CD4-positive, alpha-beta T cell treated with Interleukin-4 for 1 hour (primary cell): ENCODE results near the gene CTXND2.
"Not testable (repeated sequence)": the region's sequence is repeated elsewhere in the genome, so short reads cannot be mapped to it uniquely, and the experiment has no call there.

Experiments
- DNase-seq, 2 donors: peaks; one replicate each; pipeline ENCODE4 v3.0.0-alpha.2; 2020 to 2022

CTXND2 gene

DNA sequence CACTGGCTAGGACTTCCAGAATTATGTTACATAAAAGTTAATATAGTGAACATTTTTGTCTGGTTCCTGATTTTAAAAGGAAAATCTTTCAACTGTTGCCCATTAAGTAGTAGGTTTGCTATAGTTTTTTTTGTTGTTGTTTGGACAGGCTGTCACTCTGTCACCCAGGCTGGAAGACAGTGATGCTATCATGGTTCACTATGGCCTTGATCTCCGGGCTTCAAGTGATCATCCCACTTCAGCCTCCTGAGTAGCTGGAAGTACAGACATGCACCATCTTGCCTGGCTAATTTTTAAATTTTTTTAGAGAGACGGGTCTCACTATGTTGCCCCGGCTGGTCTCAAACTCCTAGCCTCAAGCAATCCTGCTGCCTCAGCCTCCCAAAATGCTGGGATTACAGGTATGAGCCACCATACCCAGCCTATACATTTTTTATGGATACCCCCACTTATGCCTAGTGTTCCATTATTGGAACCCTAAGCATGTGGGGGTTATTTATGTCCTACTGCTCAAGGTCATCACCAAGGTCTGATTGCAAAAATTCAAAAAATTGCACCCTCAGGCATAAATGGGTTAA, 6.5 kb downstream of the CTXND2 start:
- DNase-seq = no peak

DNA sequence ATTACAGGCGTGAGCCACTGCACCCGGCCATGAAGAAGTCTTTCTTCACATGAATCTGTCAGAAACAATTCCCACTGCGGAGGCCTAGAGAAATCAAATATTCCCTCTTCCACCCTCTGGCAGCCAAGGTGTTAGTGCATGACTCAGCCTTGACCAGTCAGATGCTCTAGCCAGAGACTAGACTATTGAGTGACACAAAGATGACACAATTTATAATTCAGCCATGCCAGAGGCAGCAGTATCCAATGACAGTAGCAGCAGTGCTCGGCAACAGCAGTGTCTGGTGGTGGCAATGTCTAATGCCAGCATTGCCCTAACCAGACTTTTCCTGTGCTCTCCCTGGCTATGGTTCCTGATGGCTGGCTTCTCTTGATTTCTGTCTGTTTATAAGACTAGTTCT, 8.7 kb downstream of the CTXND2 start:
- DNase-seq = no peak

DNA sequence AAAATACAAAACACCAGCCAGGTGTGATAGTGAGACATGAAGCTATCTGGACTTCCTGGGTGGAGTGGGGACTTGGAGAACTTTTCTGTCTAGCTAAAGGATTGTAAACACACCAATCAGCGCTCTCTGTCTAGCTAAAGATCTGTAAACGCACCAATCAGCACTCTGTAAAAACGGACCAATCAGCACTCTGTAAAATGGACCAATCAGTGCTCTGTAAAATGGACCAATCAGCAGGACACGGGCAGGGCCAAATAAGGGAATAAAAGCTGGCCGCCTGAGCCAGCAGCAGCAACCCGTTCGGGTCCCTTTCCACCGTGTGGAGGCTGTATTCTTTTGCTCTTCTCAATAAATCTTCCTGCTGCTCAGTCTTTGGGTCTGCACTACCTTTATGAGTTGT, 12.9 kb downstream of the CTXND2 start:
- not testable (repeated sequence) for DNase-seq

DNA sequence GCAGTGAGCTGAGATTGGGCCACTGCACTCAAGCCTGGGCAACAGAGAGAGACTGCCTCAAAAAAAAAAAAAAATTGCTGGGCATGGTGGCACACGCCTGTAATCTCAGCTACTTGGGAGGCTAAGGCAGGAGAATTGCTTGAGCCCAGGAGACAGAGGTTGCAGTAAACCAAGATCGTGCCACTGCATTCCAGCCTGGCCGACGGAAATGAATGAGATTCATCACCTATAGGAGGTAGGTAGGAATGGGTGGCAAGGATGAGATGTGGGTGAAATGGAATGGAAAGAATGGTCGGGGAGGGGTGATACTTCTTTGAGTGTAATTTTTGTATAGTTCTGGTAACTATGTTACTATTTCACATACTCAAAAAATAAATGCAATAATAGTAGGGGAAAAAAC, 15.4 kb downstream of the CTXND2 start:
- DNase-seq = no peak

DNA sequence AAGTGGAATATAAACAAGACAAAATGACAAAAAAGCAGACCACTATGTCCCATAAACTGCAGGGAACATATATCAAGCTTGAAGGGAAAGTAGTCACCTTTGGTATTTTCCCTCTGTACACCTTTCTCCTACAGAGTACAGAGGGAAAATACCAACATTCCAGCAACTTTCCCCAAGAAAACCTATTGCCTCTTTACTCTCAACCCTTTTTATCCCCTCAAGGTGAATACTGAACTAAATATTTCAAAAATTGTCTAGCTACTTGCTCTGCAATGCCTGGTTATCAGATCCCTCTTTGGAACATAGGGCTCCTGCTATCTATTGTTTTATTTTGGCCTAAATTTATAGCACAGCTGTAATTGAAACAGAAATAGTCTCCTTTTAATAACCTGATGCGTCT, 15.8 kb downstream of the CTXND2 start:
- no peak for DNase-seq

DNA sequence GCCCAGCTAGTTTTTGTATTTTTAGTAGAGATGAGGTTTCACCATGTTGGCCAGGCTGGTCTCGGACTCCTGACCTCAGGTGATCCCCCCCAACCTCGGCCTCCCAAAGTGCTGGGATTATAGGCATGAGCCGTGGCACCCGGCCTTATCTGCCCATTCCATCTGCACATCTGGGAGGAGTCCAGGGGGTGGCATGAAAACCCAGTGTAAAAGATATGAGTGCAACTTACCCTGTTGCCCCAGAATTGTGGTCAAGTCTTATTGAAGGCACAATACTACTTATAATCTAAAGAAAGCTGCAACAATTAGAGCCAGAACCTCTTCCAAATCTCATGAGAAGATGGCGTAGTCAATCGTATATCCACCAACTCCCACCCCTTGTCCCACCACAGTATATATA, 18.4 kb downstream of the CTXND2 start:
- no peak for DNase-seq

DNA sequence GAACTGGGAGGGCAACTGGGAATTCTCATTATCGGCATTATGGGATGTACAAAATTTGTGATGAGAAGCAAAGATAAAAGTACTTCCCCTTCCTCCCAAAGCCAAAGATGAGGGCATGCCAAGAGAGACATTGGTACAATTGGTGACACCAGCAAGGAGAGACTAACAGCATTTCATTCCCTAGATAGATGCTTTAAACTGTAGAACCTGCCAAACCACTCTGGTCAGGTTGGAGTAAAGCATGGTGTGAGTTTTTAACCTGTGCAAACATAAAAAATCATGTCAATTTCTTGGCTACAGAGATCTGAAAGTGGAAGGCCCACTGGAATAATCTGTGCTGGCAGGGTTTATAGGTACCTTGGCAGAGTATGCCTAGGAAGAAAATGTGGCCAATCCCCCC, 19.4 kb downstream of the CTXND2 start:
- DNase-seq = no peak

DNA sequence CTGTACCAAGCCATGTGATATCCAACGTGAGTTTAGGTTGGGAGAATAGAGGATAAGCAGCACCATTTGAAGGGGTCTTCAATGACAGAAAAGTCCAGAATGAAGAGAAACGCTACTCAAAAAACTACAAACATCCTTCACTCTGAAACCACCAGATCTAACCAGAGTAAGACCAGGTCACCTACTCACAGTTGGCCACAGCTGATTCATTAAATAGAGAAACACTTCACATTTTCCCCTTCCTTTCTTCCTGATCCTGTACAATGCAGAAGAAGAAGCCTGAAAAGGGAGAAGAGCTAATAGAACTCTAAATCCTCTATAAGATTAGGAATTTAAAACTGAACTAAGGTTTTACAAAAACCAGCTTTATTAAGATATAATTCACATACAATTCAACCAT, 19.9 kb downstream of the CTXND2 start:
- no peak for DNase-seq

DNA sequence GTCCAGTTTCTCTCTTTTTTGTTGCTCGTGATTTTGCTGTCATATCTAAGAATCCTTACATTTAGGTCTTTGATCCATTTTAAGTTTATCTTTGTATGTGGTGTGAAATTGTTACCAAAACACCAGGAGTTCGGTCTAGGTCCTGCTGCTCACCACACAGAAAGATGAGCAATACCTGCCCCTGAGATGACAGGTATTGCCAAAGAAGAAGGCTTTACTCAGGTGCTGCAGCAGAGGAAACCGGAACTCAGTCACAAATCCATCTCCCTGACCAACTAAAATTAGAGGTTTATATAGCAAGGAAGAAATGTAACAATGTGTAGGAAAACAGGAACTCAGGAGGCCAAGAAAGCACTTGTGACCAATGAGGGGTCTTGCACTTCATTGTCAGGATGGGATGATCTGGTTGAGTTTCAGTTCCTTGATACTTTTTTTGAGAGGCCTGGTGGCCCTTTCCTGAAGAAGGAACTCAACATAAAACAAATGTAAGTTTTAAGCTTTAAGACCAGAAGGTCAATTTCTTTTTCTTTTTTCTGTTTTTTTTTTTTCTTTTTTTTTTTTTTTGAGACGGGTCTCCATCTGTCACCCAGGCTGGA, 22.7 kb downstream of the CTXND2 start:
- DNase-seq = no peak

DNA sequence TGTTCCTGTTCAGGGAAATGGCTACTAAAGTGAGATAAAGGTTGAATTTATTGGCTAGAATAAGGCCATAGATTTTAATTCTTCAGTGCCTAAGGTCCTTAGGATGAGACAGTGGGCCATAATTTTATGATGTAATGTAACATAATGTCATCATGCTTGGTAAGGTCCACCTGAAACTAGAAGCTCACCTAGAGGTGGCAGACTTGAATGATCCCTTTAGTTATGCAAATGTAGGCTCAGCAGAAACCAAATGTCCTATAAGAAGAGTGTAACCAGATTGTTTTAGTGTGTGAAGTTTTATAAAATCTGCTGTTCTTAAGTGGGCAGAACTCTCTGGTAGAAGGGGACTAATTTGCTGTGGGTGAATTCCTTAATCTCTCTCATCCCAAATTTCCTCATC, 25.7 kb downstream of the CTXND2 start:
- no peak for DNase-seq

DNA sequence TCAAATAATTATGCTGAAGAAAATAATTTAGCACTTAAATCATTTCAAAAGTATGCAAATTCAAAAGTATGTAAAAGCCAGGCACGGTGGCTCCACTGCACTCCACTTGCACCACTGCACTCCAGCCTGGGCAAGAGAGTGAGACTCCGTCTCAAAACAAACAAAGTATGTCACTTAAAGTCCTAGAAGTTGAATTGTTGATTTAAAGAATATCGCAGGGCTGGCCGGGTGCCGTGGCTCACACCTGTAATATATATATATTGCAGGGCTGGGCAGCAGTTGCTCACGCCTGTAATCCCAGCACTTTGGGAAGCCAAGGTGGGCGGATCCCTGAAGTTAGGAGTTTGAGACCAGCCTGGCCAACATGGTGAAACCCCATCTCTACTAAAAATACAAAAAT, 30.5 kb downstream of the CTXND2 start:
- DNase-seq = no peak

DNA sequence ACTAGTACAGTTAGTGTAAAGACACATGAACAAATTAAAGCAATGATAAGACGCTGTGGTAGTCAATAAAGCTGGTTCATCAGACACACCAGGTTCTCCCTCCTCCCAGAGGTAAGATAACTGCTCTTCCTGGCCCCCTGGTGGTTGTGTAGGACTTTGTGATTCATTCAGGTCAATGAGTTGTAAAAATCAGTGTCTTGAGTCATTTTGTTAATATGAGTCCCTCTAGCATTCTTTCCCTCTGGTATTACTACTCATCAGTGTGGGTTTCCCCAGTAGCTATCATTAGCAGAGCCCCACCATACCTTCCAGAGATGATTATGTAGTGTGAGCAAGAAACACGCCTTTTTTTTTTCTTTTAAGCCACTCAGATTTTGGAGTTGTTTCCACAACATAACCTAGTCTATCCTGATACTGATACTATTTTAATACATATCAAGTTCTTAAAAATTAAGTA, 35.6 kb downstream of the CTXND2 start:
- peak; percentile 79 to 82 for DNase-seq

DNA sequence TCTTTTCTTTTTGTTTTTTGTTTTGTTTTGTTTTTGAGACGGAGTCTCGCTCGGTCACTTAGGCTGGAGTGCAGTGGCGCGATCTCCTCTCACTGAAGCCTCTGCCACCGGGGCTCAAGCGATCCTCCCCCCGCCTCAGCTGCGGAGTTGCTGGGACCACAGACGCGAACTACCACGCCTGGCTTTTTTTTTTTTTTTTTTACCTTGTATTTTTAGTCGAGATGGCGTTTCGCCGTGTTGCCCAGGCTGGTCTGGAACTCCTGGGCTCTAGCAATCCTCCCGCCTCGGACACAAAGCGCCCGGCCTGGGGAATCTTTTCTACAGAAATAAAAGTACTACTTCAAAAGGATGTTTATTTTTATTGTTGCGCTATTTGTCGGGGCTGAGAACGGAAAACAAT, 38.1 kb downstream of the CTXND2 start:
- peak in 1 of 2 donors; percentile 14 for DNase-seq

DNA sequence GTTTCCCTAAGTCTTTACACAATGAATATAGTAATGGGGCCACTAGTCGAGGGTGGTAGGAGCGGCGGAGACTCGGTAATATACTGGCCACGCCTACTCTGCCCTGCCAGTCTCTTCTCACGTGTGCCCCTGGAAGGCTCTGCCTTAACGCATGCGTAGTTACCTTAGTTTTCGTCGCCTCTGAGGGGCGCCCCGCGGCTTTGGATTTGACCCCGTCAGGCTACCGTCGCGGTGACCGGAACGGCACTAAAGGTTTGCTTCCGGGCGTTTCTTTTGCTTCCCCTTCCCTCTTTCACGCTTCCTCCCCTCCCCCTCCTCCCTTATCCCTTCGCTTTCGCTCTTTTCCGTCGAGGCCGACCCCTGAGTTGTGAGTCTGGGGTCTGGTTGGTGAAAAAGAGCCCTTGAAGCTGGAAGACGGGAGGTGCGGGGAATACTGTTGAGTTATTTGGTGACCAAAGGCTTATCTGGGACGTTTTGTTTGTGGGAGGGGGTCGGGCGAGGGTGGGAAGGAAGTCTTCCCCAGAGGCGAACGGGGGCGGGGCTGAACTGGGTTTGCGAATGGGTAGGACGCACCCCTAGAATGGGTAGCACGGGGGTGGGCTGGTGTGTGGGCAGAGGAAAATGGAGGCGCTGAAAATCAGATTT, 39.3 kb downstream of the CTXND2 start, which contains the start of gene SETDB1:
SETDB1 (plus strand) TSS at position 267 of the 645 bp plus-strand sequence. CDS start 1,352 bp downstream, outside the sequence.
- DNase-seq = peak; percentile 97 to 98

DNA sequence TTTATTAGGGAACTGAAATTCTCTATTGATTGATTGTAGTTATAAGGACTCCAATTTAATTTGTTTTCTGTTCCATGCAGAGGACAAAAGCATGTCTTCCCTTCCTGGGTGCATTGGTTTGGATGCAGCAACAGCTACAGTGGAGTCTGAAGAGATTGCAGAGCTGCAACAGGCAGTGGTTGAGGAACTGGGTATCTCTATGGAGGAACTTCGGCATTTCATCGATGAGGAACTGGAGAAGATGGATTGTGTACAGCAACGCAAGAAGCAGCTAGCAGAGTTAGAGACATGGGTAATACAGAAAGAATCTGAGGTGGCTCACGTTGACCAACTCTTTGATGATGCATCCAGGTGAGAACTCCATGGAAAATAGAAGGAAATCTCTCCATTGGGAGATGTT, 40.7 kb downstream of the CTXND2 start:
- DNase-seq = no peak

DNA sequence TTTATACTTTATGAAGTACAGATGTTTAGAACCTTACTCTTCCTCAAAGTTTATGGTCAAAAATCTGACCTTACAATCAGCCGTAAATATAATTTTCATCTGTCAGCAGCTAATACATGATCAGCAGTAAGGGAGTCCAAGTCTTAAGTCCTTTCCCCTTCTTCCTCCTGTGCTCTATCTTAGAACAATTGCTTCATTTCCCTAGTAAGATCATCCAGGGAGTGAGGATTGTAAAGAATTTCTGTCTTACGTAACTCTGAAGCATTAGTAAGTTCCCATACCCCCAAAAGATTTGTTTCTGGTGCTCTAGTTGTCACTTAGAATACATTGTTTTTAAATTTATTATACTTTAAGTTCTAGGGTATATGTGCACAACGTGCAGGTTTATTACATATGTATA, 41.4 kb downstream of the CTXND2 start:
- DNase-seq = no peak

DNA sequence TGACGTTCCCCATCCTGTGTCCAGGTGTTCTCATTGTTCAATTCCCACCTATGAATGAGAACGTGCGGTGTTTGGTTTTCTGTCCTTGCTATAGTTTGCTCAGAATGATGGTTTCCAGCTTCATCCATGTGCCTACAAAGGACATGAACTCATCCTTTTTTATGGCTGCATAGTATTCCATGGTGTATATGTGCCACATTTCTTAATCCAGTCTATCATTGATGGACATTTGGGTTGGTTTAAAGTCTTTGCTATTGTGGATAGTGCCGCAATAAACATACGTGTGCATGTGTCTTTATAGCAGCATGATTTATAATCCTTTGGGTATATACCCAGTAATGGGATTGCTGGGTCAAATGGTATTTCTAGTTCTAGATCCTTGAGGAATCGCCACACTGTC, 41.8 kb downstream of the CTXND2 start:
- not testable (repeated sequence) for DNase-seq

DNA sequence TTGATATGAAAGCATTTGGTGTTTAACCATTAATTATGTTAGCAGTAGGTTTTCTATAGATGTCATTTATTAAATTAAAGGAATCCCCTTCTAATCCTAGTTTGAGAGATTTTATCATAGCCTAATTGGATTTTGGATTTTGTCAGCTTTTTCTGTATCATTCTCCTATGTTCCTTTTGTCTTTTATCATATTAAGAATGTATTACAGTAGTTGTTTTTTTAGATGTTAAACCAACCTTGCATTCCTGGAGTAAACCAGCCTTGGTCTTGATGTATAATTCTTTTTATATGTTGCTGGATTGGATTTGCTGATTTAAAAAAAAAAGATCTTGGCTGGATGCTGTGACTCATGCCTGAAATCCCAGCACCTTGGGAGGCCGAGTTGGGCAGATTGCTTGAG, 44.8 kb downstream of the CTXND2 start:
- DNase-seq = peak in 1 of 2 donors; percentile 29

DNA sequence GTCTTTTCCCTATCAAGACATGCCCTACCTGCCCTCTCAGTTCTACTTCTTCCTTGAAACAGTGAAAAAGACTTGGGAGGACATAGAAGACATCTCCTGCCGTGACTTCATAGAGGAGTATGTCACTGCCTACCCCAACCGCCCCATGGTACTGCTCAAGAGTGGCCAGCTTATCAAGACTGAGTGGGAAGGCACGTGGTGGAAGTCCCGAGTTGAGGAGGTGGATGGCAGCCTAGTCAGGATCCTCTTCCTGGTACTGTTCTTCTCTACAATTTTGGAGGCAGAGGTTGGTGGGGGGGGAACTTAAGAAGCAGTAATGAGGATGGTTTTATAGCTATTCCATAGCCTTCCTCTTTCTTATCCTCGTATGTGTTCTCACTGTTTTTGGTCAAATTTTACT, 57.9 kb downstream of the CTXND2 start:
- no peak for DNase-seq

DNA sequence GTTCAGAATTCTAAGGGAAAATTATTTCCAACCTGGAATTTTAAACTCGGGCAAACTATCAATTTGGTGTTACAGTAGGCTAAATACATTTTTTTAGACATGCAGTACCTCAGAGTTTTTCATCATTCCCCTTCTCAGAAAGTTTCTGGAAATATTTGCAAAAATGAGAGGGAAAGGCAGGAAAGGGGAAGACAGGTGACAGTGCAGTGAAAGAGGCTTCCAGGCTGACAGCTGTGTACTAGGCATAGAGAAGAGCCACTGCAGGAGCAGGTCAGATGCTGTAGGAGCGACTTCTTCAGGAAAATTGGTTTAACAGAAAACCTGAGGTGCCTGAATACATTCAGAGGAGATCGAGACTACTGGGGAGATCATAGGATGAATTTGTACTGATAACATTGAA, 67.8 kb downstream of the CTXND2 start:
- no peak for DNase-seq

DNA sequence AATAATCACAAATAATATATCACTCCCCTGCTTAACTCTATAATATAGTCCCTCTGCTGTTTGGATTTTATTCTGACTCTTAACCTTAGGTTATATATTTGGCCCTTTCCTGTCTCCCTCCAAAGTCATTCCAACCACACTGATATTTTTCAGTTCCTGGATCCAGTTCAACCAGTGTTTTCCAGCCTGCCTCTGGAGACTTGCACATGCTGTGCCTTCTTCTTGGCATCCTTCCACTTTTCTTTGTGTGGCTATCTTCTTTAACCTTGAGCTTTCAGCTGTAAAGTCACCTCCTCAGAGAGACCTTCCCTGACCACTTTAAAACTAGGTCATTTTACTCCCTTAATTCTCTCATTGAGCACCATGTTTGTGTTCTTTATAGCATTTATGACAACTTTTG, 68.3 kb downstream of the CTXND2 start:
- no peak for DNase-seq

DNA sequence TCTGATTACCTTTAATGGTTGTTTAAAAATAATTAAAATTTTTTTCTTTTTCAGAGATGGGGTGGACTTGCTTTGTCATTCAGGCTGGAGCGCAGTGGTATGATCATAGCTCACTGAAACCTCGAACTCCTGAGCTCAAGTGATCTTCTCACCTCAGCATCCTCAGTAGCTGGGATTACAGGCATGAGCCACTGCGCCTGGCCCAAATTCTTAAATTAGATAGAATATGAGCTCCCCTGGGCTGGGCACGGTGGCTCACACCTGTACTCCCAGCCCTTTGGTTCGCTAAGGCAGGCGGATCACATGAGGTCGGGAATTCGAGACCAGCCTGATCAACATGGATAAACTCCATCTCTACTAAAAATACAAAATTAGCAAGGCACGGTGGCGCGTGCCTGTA, 70.7 kb downstream of the CTXND2 start:
- DNase-seq = no peak

DNA sequence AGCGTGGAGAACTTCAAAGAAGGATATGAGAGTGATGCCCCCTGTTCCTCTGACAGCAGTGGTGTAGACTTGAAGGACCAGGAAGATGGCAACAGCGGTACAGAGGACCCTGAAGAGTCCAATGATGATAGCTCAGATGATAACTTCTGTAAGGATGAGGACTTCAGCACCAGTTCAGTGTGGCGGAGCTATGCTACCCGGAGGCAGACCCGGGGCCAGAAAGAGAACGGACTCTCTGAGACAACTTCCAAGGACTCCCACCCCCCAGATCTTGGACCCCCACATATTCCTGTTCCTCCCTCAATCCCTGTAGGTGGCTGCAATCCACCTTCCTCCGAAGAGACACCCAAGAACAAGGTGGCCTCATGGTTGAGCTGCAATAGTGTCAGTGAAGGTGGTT, 73.7 kb downstream of the CTXND2 start:
- no peak for DNase-seq

DNA sequence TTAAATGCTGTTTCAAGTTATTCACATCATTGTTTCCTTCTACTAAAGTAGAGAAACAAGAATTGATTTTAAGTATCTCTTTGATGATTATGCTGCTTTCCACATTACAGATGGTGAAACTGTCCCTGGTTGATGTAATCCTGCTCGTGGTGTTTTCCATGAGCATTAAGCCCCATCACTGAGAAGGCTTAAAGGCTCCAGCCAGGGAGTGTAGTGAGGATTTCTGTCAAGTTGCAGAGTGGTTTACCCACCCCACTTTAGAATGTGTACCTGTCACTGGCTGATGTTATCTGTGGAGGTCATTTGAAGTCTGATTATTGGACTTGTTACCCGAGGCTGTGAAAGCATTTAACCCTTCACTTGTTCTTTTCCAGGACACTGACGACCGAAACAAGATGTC, 74.8 kb downstream of the CTXND2 start:
- no peak for DNase-seq
